Measurements from ENCODE around the gene SLC24A3. TPM values are rescaled to one million over a fixed set of nuclear protein-coding genes. Genes with fewer than 3 reads are reported as not detected.

SLC24A3 gene
- total RNA-seq, 3 donors from 2014 or later: 4.9 to 12.3 (median 5.9) TPM

DNA sequence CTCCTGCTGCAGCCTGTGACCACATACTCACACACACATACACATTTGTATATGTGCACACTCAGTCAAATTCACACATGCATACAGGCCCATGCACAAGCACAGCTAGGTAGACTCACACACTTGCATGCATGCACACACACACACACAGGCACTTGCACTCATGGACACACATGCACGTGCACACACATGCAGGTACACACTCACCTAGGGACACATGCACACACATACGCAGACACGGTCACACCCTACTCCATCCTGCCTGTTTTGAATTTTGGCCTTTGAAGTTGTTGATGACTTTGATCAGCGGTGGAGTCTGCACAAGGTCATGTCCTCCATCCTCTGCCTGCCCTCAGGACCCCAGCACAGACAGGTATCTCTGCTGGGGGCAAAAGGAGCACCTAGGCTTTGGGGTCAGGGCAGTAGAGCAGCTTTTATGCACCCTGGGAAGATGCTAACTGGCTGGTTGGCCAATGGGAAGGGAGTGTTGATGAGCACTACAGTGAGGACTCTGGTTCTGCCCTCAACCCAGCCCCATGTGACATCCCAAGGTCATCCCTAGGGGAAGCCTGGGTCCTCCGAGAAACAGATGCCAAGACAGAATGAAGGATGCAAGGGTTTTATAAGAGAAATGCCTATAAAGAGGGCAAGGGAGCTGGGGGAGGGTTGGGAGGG is 218.3 kb downstream of the SLC24A3 start:
- Histone ChIP-seq H3K36me3 (no peaks in the 10 kb centered on the region), H3K4me1 (no peaks in the 10 kb centered on the region), H3K4me3 (no peak overlapping the region), H3K27ac (no peak overlapping the region), H3K9me3 (no peaks in the 10 kb centered on the region), H3K27me3 (no peaks in the 10 kb centered on the region)
- DNase-seq (ENCODE audit: low spot score in 2 of 2): no peak
- intact Hi-C loops (cut with DNase I; ENCODE audit: low total_unique reads): no loop called here
- TF ChIP-seq, protein P1, sequence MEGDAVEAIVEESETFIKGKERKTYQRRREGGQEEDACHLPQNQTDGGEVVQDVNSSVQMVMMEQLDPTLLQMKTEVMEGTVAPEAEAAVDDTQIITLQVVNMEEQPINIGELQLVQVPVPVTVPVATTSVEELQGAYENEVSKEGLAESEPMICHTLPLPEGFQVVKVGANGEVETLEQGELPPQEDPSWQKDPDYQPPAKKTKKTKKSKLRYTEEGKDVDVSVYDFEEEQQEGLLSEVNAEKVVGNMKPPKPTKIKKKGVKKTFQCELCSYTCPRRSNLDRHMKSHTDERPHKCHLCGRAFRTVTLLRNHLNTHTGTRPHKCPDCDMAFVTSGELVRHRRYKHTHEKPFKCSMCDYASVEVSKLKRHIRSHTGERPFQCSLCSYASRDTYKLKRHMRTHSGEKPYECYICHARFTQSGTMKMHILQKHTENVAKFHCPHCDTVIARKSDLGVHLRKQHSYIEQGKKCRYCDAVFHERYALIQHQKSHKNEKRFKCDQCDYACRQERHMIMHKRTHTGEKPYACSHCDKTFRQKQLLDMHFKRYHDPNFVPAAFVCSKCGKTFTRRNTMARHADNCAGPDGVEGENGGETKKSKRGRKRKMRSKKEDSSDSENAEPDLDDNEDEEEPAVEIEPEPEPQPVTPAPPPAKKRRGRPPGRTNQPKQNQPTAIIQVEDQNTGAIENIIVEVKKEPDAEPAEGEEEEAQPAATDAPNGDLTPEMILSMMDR (IDR thresholded peaks at IDR 0.05): no peak
- TF ChIP-seq POLR2A (IDR thresholded peaks at IDR 0.05): no peak
- TF ChIP-seq POLR2AphosphoS5 (IDR thresholded peaks at IDR 0.05): no peak

DNA sequence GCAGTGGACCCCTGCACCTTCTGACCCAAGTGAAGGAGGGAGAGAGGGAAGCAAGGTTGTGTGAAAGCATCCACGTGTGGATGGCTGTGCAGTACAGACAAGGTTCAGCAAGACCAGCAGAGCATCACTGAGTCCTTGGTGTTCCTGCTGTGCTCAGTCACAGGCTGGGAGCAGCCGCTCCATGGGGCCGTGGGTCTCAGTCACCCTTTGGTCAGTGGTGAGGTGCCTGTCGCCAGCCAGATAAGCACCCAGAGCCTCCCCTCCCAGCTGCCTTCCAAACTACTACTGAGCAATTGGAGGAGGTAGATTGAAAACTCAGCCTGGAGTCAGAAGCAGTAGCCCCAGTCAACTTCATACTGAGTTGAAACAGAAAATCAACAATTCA is 218.9 kb downstream of the SLC24A3 start:
- intact Hi-C loops (cut with DNase I; ENCODE audit: low total_unique reads): no loop called here
- no peak overlapping the region for H3K4me3 ChIP-seq
- TF ChIP-seq POLR2A (IDR thresholded peaks at IDR 0.05) (no peak), POLR2AphosphoS5 (IDR thresholded peaks at IDR 0.05) (no peak)
- TF ChIP-seq, protein P1 (IDR thresholded peaks at IDR 0.05): no peak
- DNase-seq (ENCODE audit: low spot score in 2 of 2): no peak
- no peaks in the 10 kb centered on the region for H3K9me3 ChIP-seq
- H3K36me3 ChIP-seq: no peaks in the 10 kb centered on the region
- no peak overlapping the region for H3K27ac ChIP-seq
- H3K4me1 ChIP-seq: no peaks in the 10 kb centered on the region
- H3K27me3 ChIP-seq: no peaks in the 10 kb centered on the region

DNA sequence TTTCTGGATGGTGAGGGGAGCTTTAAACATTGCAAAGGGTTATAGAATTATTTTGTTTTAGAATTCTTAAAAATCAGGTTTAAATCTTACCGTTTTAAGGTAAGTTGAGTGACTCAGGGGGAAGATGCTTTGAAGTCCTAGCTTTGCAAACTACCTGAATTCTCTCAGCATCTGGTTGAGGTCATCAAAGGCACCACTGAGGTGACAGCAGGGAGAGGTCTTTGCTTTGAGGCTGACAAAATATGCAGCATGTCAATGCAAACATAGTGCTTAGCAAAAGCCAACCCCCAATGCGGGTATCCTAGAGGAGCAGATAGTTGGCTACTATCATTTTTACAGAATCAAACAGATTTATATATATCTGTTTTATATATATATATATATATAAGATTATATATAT is 219.5 kb downstream of the SLC24A3 start:
- Histone ChIP-seq H3K4me1 (no peaks in the 10 kb centered on the region), H3K9me3 (no peaks in the 10 kb centered on the region), H3K27ac (no peak overlapping the region), H3K4me3 (no peak overlapping the region), H3K27me3 (no peaks in the 10 kb centered on the region), H3K36me3 (no peaks in the 10 kb centered on the region)
- intact Hi-C loops (cut with DNase I; ENCODE audit: low total_unique reads): no loop called here
- DNase-seq (ENCODE audit: low spot score in 2 of 2): no peak
- TF ChIP-seq, protein P1 (IDR thresholded peaks at IDR 0.05): no peak
- TF ChIP-seq POLR2AphosphoS5 (IDR thresholded peaks at IDR 0.05): no peak
- TF ChIP-seq POLR2A (IDR thresholded peaks at IDR 0.05): no peak

DNA sequence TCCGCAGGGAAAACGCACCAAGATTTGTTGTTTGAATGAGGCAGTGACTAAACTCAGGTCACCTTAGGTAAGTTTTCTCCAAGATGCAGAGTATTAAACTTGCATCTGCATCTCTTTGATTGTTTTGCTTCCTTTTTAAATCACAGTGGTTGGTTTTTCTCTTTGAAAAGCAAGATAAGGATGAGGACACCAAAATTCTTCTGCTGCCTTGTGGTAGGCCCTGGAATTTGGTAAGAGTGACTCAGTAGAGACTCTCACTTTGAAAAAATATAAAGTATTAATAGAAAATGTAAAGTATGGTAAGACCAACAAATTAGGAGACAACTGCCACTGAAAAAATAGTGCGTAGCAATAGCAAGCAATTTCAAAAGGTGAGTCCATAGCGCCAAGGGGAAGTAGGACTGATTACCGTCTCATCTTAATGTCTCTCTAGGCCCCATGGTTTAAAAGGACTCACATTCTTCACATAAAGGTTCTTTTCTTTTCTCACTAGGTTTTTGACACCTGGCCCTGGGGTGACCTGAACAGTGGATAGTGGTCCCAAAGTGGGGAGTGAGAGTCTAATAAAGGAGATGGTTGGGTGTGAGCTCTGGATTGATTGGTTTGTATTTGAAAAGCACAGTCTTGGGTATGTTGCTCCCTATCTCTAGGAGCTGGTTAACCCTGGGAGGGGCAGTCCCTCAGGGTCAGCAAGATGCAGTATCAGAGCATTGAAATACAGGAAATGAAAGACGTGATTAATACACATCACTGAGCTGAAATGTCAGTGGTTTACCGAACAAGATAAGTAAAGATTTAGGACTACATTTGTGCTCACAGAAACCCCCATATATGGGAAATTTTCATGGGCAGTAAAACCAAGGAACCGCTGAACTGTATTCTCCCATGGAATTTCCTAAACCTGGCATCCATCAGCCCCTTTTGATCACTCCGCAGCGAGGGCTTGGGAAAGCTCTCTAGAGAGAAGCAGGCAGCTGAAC is 221.2 kb downstream of the SLC24A3 start:
- no peak overlapping the region for H3K4me3 ChIP-seq

More for the DNA sequence above, 221.2 kb downstream of the SLC24A3 start:
- Histone ChIP-seq H3K36me3 (no peaks in the 10 kb centered on the region), H3K27ac (no peak overlapping the region), H3K4me1 (no peaks in the 10 kb centered on the region), H3K27me3 (no peaks in the 10 kb centered on the region), H3K9me3 (no peaks in the 10 kb centered on the region)
- TF ChIP-seq POLR2A (IDR thresholded peaks at IDR 0.05) (no peak), POLR2AphosphoS5 (IDR thresholded peaks at IDR 0.05) (no peak)
- TF ChIP-seq, protein P1 (IDR thresholded peaks at IDR 0.05): no peak
- intact Hi-C loops (cut with DNase I; ENCODE audit: low total_unique reads): no loop called here
- no peak for DNase-seq (ENCODE audit: low spot score in 2 of 2)

Measured in breast epithelium (tissue), 4 donors.